NCI-H524 (cell line): ENCODE results near the gene GALNT10.

Source experiments
- DNase-seq, 2 experiments: peaks; one replicate each; lab custom pipeline; 2025; lab: John Stamatoyannopoulos, UW

The GALNT10 gene

GRCh38 chr5:154178661-154179060 is 11.9 kb upstream of the GALNT10 start:
- DNase-seq: no peak

GRCh38 chr5:154179846-154180710 is 10.5 kb upstream of the GALNT10 start:
- DNase-seq: peak; percentile 20 to 73

GRCh38 chr5:154181161-154181560 is 9.4 kb upstream of the GALNT10 start:
- peak in 1 of 2 experiments; percentile 22 for DNase-seq

GRCh38 chr5:154189256-154189818 is 1.2 kb upstream of the GALNT10 start:
- DNase-seq: no peak

- peak; percentile 30 to 63 for DNase-seq
Measured at GRCh38 chr5:154189819-154190594, 526 bp upstream of the GALNT10 start.

GRCh38 chr5:154191467-154192261 is 1.1 kb downstream of the GALNT10 start:
- peak in 1 of 2 experiments; percentile 1 for DNase-seq

GRCh38 chr5:154193283-154193682 is 2.8 kb downstream of the GALNT10 start:
- no peak for DNase-seq

- peak in 1 of 2 experiments; percentile 64 for DNase-seq
Measured at GRCh38 chr5:154193701-154194121, 3.2 kb downstream of the GALNT10 start.

- peak in 1 of 2 experiments; percentile 49 for DNase-seq
Measured at GRCh38 chr5:154194345-154195329, 4.1 kb downstream of the GALNT10 start.

- no peak for DNase-seq
Measured at GRCh38 chr5:154196281-154196680, 5.7 kb downstream of the GALNT10 start.

- peak in 1 of 2 experiments; percentile 26 for DNase-seq
Measured at GRCh38 chr5:154196955-154197652, 6.6 kb downstream of the GALNT10 start.

- no peak for DNase-seq
Measured at GRCh38 chr5:154197801-154198491, 7.4 kb downstream of the GALNT10 start.

GRCh38 chr5:154198611-154199230 is 8.2 kb downstream of the GALNT10 start:
- DNase-seq: peak in 1 of 2 experiments; percentile 28

- DNase-seq: peak; percentile 11 to 74
Measured at GRCh38 chr5:154199263-154199662, 8.7 kb downstream of the GALNT10 start.

- no peak for DNase-seq
Measured at GRCh38 chr5:154199671-154200220, 9.2 kb downstream of the GALNT10 start.

- DNase-seq: peak in 1 of 2 experiments; percentile 11
Measured at GRCh38 chr5:154200221-154200620, 9.7 kb downstream of the GALNT10 start.

GRCh38 chr5:154201108-154201769 is 10.7 kb downstream of the GALNT10 start:
- no peak for DNase-seq
